Esophagus muscularis mucosa (tissue), 3 donors: ENCODE measurements around the gene NSMCE1.
A peak's percentile ranks its signal among the peaks of the same experiment; 100 is the strongest.

Experiments used
- CTCF ChIP-seq, 3 experiments: fragments of 200-600 bp in 2 of 3; fragments of 450-650 bp in 1 of 3; sonication (generic) in 2 of 3; IDR thresholded peaks; one replicate each; pipeline ENCODE4 v1.5.1; 2017 to 2019; ENCODE audit warnings: antibody characterized with exemption in 3 of 3, mild to moderate bottlenecking in 2 of 3, moderate library complexity in 1 of 3
- POLR2A ChIP-seq: fragments of 450-650 bp; IDR thresholded peaks from one replicate; pipeline ENCODE4 v1.6.1; 2017; ENCODE audit warnings: antibody characterized with exemption, moderate library complexity, mild to moderate bottlenecking, low read depth
- POLR2AphosphoS5 ChIP-seq, 2 donors: sonication (generic); formaldehyde crosslinking; IDR thresholded peaks; one replicate each; pipeline ENCODE4 v1.6.1; 2017; ENCODE audit warnings: antibody characterized with exemption in 2 of 2

GRCh38 chr16:27235055-27235937, 33.3 kb downstream of the NSMCE1 start:
- TF ChIP-seq CTCF (IDR thresholded peaks at IDR 0.05) (peak; percentile 82 to 84 (median 83)), POLR2A (no peak), POLR2AphosphoS5 (IDR thresholded peaks at IDR 0.05) (peak; percentile 62 to 80)
